ENCODE results near the gene LSAMP. TPM values are rescaled to one million over a fixed set of nuclear protein-coding genes. Genes with fewer than 3 reads are reported as not detected.

Gene LSAMP
- total RNA-seq, 1 experiment from 2014 or later: not detected

DNA sequence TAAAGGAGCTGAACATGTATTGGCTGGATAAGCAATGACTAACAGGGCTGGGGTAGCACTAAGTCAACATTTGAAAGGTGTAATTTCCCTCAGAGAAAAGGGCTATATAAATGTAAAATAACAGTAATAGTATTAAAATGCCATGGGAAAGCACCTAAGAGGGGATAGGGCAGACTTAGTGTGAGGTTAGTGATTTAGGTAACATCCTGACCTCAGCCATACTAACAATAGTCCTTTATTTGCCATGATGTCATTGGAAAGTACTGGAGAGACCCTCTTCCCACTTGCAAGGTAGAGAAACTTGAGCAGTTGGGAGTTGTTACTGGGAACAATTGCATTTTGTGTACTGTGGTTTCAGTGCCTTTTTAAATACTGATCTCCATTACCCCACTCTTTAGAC, 103.4 kb downstream of the LSAMP start:
- Mint-ChIP-seq H3K27me3 (ENCODE audit: insufficient read depth, unreplicated experiment) (peaks cover 87% of the 10 kb centered on the region), H3K4me1 (ENCODE audit: insufficient read depth, unreplicated experiment) (no peaks in the 10 kb centered on the region), H3K36me3 (ENCODE audit: insufficient read depth, unreplicated experiment) (no peaks in the 10 kb centered on the region), H3K4me3 (ENCODE audit: unreplicated experiment) (no peak overlapping the region), H3K9me3 (ENCODE audit: unreplicated experiment) (no peaks in the 10 kb centered on the region), H3K27ac (ENCODE audit: low read depth, unreplicated experiment) (no peak overlapping the region)
- DNase-seq (ENCODE audit: unreplicated experiment): no peak
- POLR2A ChIA-PET: no interaction called here
- CTCF ChIA-PET: no interaction called here
- intact Hi-C loops (cut with micrococcal nuclease): no loop called here
- TF ChIP-seq, protein P1, sequence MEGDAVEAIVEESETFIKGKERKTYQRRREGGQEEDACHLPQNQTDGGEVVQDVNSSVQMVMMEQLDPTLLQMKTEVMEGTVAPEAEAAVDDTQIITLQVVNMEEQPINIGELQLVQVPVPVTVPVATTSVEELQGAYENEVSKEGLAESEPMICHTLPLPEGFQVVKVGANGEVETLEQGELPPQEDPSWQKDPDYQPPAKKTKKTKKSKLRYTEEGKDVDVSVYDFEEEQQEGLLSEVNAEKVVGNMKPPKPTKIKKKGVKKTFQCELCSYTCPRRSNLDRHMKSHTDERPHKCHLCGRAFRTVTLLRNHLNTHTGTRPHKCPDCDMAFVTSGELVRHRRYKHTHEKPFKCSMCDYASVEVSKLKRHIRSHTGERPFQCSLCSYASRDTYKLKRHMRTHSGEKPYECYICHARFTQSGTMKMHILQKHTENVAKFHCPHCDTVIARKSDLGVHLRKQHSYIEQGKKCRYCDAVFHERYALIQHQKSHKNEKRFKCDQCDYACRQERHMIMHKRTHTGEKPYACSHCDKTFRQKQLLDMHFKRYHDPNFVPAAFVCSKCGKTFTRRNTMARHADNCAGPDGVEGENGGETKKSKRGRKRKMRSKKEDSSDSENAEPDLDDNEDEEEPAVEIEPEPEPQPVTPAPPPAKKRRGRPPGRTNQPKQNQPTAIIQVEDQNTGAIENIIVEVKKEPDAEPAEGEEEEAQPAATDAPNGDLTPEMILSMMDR (IDR thresholded peaks at IDR 0.05; ENCODE audit: unreplicated experiment): no peak
- BruUV-seq (replicated peaks): no TSS peak

DNA sequence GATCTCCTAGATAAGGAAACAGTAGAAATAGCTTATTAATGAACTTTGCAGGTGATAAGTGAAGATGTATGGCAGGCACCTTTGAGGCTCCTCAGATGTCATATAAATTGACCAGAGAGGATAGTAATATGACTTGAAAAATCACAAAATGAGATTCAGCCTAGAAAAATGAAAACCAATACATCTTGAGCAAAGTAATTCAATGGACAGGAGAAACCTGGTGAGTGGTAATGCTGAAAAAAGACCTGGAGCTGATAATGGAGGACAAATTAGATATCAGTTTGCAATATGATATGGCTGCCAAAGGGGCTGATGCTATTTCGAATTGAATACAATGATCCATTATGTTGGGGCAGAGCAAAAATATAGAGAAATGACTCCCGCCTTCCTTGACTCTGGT, 103.9 kb downstream of the LSAMP start:
- intact Hi-C loops (cut with micrococcal nuclease): no loop called here
- TF ChIP-seq, protein P1 (IDR thresholded peaks at IDR 0.05; ENCODE audit: unreplicated experiment): no peak
- no peaks in the 10 kb centered on the region for H3K4me1 Mint-ChIP-seq (ENCODE audit: insufficient read depth, unreplicated experiment)
- no peak overlapping the region for H3K4me3 Mint-ChIP-seq (ENCODE audit: unreplicated experiment)
- ChIA-PET CTCF (no interaction called here), POLR2A (no interaction called here)
- H3K27ac Mint-ChIP-seq (ENCODE audit: low read depth, unreplicated experiment): no peak overlapping the region
- peaks cover 82% of the 10 kb centered on the region for H3K27me3 Mint-ChIP-seq (ENCODE audit: insufficient read depth, unreplicated experiment)
- H3K36me3 Mint-ChIP-seq (ENCODE audit: insufficient read depth, unreplicated experiment): no peaks in the 10 kb centered on the region
- H3K9me3 Mint-ChIP-seq (ENCODE audit: unreplicated experiment): no peaks in the 10 kb centered on the region
- DNase-seq (ENCODE audit: unreplicated experiment): no peak
- no TSS peak for BruUV-seq (replicated peaks)

DNA sequence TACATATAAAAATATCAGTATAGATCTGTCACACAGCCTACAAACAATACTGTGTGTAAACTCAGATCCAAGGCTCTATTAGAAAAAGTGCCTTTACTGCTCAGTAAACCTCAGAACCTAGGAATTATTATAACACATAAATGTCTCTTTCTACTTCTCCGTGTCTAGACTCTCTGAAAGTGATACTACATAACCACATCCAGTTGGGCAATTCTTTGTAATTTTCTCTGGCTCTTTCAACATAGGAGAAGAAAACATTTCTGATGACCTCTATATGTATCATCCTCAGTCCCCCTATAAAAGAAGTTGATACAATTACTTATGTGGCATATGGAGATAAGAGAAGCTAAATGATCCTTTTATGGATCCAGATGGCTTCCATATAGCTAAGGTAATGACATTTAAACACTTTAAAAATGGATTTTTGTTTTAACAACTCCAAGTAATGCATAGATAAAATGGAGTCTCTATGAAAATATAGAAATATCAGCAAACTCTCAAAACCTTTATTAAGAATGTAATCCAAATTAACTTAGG, 104.5 kb downstream of the LSAMP start:
- no peak overlapping the region for H3K27ac Mint-ChIP-seq (ENCODE audit: low read depth, unreplicated experiment)

DNA sequence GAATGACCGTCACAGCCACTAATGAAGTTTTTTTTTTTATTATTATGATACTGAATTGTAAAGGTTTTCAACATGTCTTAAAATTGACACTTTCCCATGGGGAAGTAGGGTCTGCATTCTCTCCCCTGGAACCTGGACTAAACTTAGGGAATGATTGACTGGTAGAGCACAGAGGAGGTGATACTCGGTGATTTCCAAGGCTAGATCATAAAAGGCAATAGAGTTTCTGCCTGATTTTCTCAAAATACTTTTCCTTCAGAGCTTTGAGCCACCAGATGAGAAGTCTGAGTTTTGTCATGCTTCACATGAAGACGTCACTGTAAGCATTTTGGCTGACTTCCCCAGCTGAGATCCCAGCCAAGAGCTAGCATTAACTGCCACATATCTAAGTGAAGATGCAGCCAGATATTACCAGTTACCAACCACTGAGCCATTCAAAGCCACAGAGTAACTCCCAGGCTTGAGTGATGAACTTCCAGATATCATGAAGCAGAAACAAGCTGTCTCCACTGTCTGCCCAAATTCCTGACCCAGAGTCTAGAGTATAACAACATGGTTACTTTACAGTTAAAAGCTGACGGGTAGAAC, 105.8 kb downstream of the LSAMP start:
- peaks cover 64% of the 10 kb centered on the region for H3K27me3 Mint-ChIP-seq (ENCODE audit: insufficient read depth, unreplicated experiment)
- no TSS peak for BruUV-seq (replicated peaks)
- no peaks in the 10 kb centered on the region for H3K4me1 Mint-ChIP-seq (ENCODE audit: insufficient read depth, unreplicated experiment)
- intact Hi-C loops (cut with micrococcal nuclease): no loop called here
- H3K27ac Mint-ChIP-seq (ENCODE audit: low read depth, unreplicated experiment): no peak overlapping the region
- ChIA-PET POLR2A (no interaction called here), CTCF (no interaction called here)
- no peaks in the 10 kb centered on the region for H3K9me3 Mint-ChIP-seq (ENCODE audit: unreplicated experiment)
- no peaks in the 10 kb centered on the region for H3K36me3 Mint-ChIP-seq (ENCODE audit: insufficient read depth, unreplicated experiment)
- no peak overlapping the region for H3K4me3 Mint-ChIP-seq (ENCODE audit: unreplicated experiment)
- TF ChIP-seq, protein P1 (IDR thresholded peaks at IDR 0.05; ENCODE audit: unreplicated experiment): no peak
- DNase-seq (ENCODE audit: unreplicated experiment): no peak

More for the DNA sequence above, 104.5 kb downstream of the LSAMP start:
- Mint-ChIP-seq H3K4me3 (ENCODE audit: unreplicated experiment) (no peak overlapping the region), H3K9me3 (ENCODE audit: unreplicated experiment) (no peaks in the 10 kb centered on the region), H3K36me3 (ENCODE audit: insufficient read depth, unreplicated experiment) (no peaks in the 10 kb centered on the region), H3K27me3 (ENCODE audit: insufficient read depth, unreplicated experiment) (peaks cover 76% of the 10 kb centered on the region), H3K4me1 (ENCODE audit: insufficient read depth, unreplicated experiment) (no peaks in the 10 kb centered on the region)
- TF ChIP-seq, protein P1 (IDR thresholded peaks at IDR 0.05; ENCODE audit: unreplicated experiment): no peak
- POLR2A ChIA-PET: no interaction called here
- no peak for DNase-seq (ENCODE audit: unreplicated experiment)
- intact Hi-C loops (cut with micrococcal nuclease): no loop called here
- BruUV-seq (replicated peaks): no TSS peak
- CTCF ChIA-PET: no interaction called here

All from MCF 10A (cell line).